SK-N-MC (cell line): Measurements from ENCODE around the gene TNNI3K.

ENCODE experiments used
- EZH2 ChIP-seq: fragments of 200-600 bp; sonication (generic); IDR thresholded peaks from one replicate; pipeline ENCODE4 v1.6.1; 2017; ENCODE audit warnings: antibody characterized with exemption
- POLR2AphosphoS5 ChIP-seq: IDR thresholded peaks from 2 replicates; pipeline ENCODE4 v1.6.1; 2012; ENCODE audit warnings: mild to moderate bottlenecking, low read depth, low read length, borderline replicate concordance

- no peak for TF ChIP-seq POLR2AphosphoS5
- TF ChIP-seq EZH2 = no peak
Observed at GRCh38 chr1:74584185-74584584, 349.0 kb downstream of the TNNI3K start.
